B cell (primary cell): ENCODE data around the gene SCFD2. TPM values are rescaled to one million over a fixed set of nuclear protein-coding genes. Genes with fewer than 3 reads are reported as not detected.

Source experiments
- ATAC-seq: fragments of 200-7000 bp; cut with Tn5 transposase; one replicate; pipeline ENCODE4 v1.10.0; 2021; ENCODE audit warnings: low read depth, mild to moderate bottlenecking, moderate number of reproducible peaks, moderate library complexity
- CTCF ChIA-PET: fragments of 350-600 bp; sonication (Branson Sonifier 250); formaldehyde crosslinking; loops from one replicate; lab custom pipeline; 2021; ENCODE audit warnings: antibody characterized with exemption, inconsistent platforms; lab: Charles Lee
- POLR2A ChIA-PET: fragments of 350-600 bp; sonication (Branson Sonifier 250); formaldehyde crosslinking; loops from one replicate; lab custom pipeline; 2021; ENCODE audit warnings: antibody characterized with exemption; lab: Charles Lee
- DNase-seq: peaks from one replicate; pipeline ENCODE4 v3.0.0; 2013
- H2AFZ ChIP-seq: 2 replicates; pipeline ENCODE4 v1.6.1; 2012; ENCODE audit warnings: mild to moderate bottlenecking, low read depth, low read length; ENCODE audit not compliant: insufficient read depth, poor library complexity, severe bottlenecking
- H3K27ac ChIP-seq, 2 donors: 1 replicate in 1 of 2; 2 replicates in 1 of 2; pipeline ENCODE4 v1.5.1; 2012 to 2013; ENCODE audit warnings: low read length in 2 of 2, mild to moderate bottlenecking in 2 of 2, moderate library complexity in 1 of 2
- H3K27me3 ChIP-seq, 4 experiments: fragments of 200-600 bp in 1 of 4; sonication (generic) in 1 of 4; replicated peaks in 1 of 4; 1 replicate in 2 of 4; 2 replicates in 2 of 4; pipeline versions ENCODE4 v1.6.1 to v1.7.0; 2013 to 2016; ENCODE audit warnings: low read length in 3 of 4, mild to moderate bottlenecking in 2 of 4, mixed read lengths in 1 of 4, moderate library complexity in 1 of 4; ENCODE audit not compliant: insufficient read depth in 4 of 4, control insufficient read depth in 3 of 4; ENCODE audit errors: control extremely low read depth in 1 of 4
- H3K36me3 ChIP-seq, 2 experiments: replicated peaks in 1 of 2; 1 replicate in 1 of 2; 2 replicates in 1 of 2; pipeline versions ENCODE4 v1.6.1 to v1.7.1; 2013; ENCODE audit warnings: low read length in 1 of 2; ENCODE audit not compliant: insufficient read depth in 2 of 2, control insufficient read depth in 1 of 2; ENCODE audit errors: control extremely low read depth in 1 of 2, extremely low read depth in 1 of 2
- H3K4me1 ChIP-seq, 2 donors: fragments of 200-600 bp in 1 of 2; sonication (generic) in 1 of 2; 1 replicate in 1 of 2; 2 replicates in 1 of 2; pipeline versions ENCODE4 v1.5.1 to v1.6.1; 2013 to 2017; ENCODE audit warnings: low read length in 2 of 2; ENCODE audit not compliant: control insufficient read depth in 2 of 2, insufficient read depth in 2 of 2
- H3K4me2 ChIP-seq: replicated peaks from 2 replicates; pipeline ENCODE3; 2012; ENCODE audit warnings: mild to moderate bottlenecking, low read depth, low read length; ENCODE audit not compliant: poor library complexity, severe bottlenecking
- H3K4me3 ChIP-seq, 5 experiments: fragments of 200-600 bp in 1 of 5; sonication (generic) in 1 of 5; 1 replicate in 3 of 5; 2 replicates in 2 of 5; pipeline versions ENCODE4 v1.5.1 to v1.7.0; 2011 to 2016; ENCODE audit warnings: low read length in 4 of 5, mild to moderate bottlenecking in 4 of 5, low read depth in 2 of 5, control low read depth in 1 of 5, moderate library complexity in 1 of 5; ENCODE audit not compliant: insufficient read depth in 1 of 5; ENCODE audit errors: control extremely low read depth in 1 of 5, extremely low read depth in 1 of 5
- H3K79me2 ChIP-seq: fragments of 200-600 bp; sonication (generic); one replicate; pipeline ENCODE4 v1.6.0; 2016; ENCODE audit warnings: low read length; ENCODE audit not compliant: control insufficient read depth, insufficient read depth
- H3K9ac ChIP-seq: fragments of 200-600 bp; sonication (generic); 2 replicates; pipeline ENCODE4 v1.6.1; 2017; ENCODE audit warnings: mild to moderate bottlenecking, low read length, moderate library complexity
- H3K9me3 ChIP-seq, 3 donors: one replicate each; pipeline versions ENCODE4 v1.6.1 to v1.7.1; 2013; ENCODE audit warnings: low read length in 2 of 3; ENCODE audit not compliant: control insufficient read depth in 2 of 3, insufficient read depth in 1 of 3; ENCODE audit errors: control extremely low read depth in 1 of 3
- H4K20me1 ChIP-seq: 2 replicates; pipeline ENCODE4 v1.6.0; 2012; ENCODE audit warnings: mild to moderate bottlenecking, low read length; ENCODE audit not compliant: insufficient read depth, control insufficient read depth, poor library complexity, severe bottlenecking
- H3K27ac Mint-ChIP-seq: one replicate; pipeline ENCODE4 v1.8.0; 2021; ENCODE audit warnings: mixed read lengths
- H3K27me3 Mint-ChIP-seq: one replicate; pipeline ENCODE4 v1.8.0; 2021; ENCODE audit warnings: mixed read lengths
- H3K4me1 Mint-ChIP-seq: one replicate; pipeline ENCODE4 v1.8.0; 2021; ENCODE audit warnings: mixed read lengths
- H3K4me3 Mint-ChIP-seq: one replicate; pipeline ENCODE4 v1.8.0; 2021; ENCODE audit warnings: mixed read lengths
- H3K9me3 Mint-ChIP-seq: one replicate; pipeline ENCODE4 v1.8.0; 2022; ENCODE audit warnings: mixed read lengths; ENCODE audit not compliant: insufficient read depth
- CTCF ChIP-seq: fragments of 200-600 bp; IDR thresholded peaks from one replicate; pipeline ENCODE4 v1.8.0; 2022; ENCODE audit warnings: antibody characterized with exemption, mild to moderate bottlenecking
- EZH2 ChIP-seq: IDR thresholded peaks from 2 replicates; pipeline ENCODE4 v1.6.1; 2012; ENCODE audit warnings: borderline replicate concordance, low read depth, mild to moderate bottlenecking, moderate library complexity, low read length; ENCODE audit not compliant: insufficient read depth, poor library complexity, severe bottlenecking
- WGBS: methylation state at CpG from one replicate; pipeline ENCODE4 v1.1.5; 2013; ENCODE audit warnings: missing lambda C conversion rate; ENCODE audit not compliant: insufficient coverage; 5-methylcytosine and 5-hydroxymethylcytosine counted together
- intact Hi-C: fragments of 100-400 bp; cut with micrococcal nuclease; formaldehyde crosslinking; loops from one replicate; pipeline ENCODE4 v1.10.0; 2022
- polyA plus RNA-seq: library from polyadenylated mRNA; depleted of rRNA; stranded (reverse); fragments of >200 nt; gene quantifications from 2 replicates; pipeline ENCODE4 v1.2.3, GENCODE V29; 2012
- total RNA-seq, 2 donors: library from RNA; stranded (reverse); fragments of 120-200 nt in 1 of 2; gene quantifications; 1 replicate in 1 of 2; 2 replicates in 1 of 2; pipeline versions ENCODE4 v1.2.3 to v1.2.4, GENCODE V29; 2013 to 2022

The SCFD2 gene
- total and polyA plus RNA-seq, 2 donors (not counting 1 experiment from before 2014, with no cell fraction given): 12.8 to 20.4 TPM

- H2AFZ ChIP-seq: peak overlapping the region; percentile 53
- Mint-ChIP-seq H3K9me3 (no peaks in the 10 kb centered on the region), H3K27ac (peak overlapping the region; percentile 84), H3K4me3 (peak overlapping the region; percentile 21), H3K4me1 (peaks cover 14% of the 10 kb centered on the region), H3K27me3 (no peaks in the 10 kb centered on the region)
- ChIA-PET CTCF (interaction anchor here (1.3 kb wide), 1 partner anchor 15 kb away, joined by 3 read pairs; no protein-coding TSS in a partner anchor), POLR2A (no interaction called here)
- H3K27ac ChIP-seq: peak overlapping the region; percentile 15 to 70
- 6% methylated on average over 2 of the region's 3 CpGs for WGBS
- H3K9ac ChIP-seq: no peak overlapping the region
- H3K4me1 ChIP-seq: peaks cover 16 to 19% of the 10 kb centered on the region in 2 donors
- H3K4me2 ChIP-seq: peak overlapping the region; percentile 19
- no peaks in the 10 kb centered on the region for H3K27me3 ChIP-seq
- peaks cover 0 to 4% (median 0%) of the 10 kb centered on the region in 3 donors for H3K9me3 ChIP-seq
- TF ChIP-seq CTCF (no peak), EZH2 (no peak)
- no peaks in the 10 kb centered on the region for H3K79me2 ChIP-seq
- no peak overlapping the region for H3K4me3 ChIP-seq
- no peaks in the 10 kb centered on the region for H3K36me3 ChIP-seq
- DNase-seq (peak; percentile 55), ATAC-seq (peak; percentile 65)
- intact Hi-C loops: no loop called here
- no peaks in the 10 kb centered on the region for H4K20me1 ChIP-seq
These were observed 521.9 kb downstream of the SCFD2 start for GRCh38 chr4:52843958-52844357.

GRCh38 chr4:52843351-52843750 lies 522.5 kb downstream of the SCFD2 start:
- H3K4me3 Mint-ChIP-seq: no peak overlapping the region
- WGBS: 71% methylated on average over 1 of the region's 2 CpGs

More at GRCh38 chr4:52843351-52843750, 522.5 kb downstream of the SCFD2 start:
- DNase-seq (no peak), ATAC-seq (no peak)
- Mint-ChIP-seq H3K27ac (peak overlapping the region; percentile 84), H3K9me3 (no peaks in the 10 kb centered on the region), H3K27me3 (no peaks in the 10 kb centered on the region), H3K4me1 (peaks cover 14% of the 10 kb centered on the region)
- intact Hi-C loops: no loop called here
- peak overlapping the region; percentile 19 for H3K4me2 ChIP-seq
- H3K9me3 ChIP-seq: peaks cover 0 to 4% (median 0%) of the 10 kb centered on the region in 3 donors
- H2AFZ ChIP-seq: peak overlapping the region; percentile 53
- H3K4me3 ChIP-seq: no peak overlapping the region
- peaks cover 16 to 19% of the 10 kb centered on the region in 2 donors for H3K4me1 ChIP-seq
- peak overlapping the region; percentile 15 to 70 for H3K27ac ChIP-seq
- H4K20me1 ChIP-seq: no peaks in the 10 kb centered on the region
- TF ChIP-seq CTCF (no peak), EZH2 (no peak)
- H3K27me3 ChIP-seq: no peaks in the 10 kb centered on the region
- H3K9ac ChIP-seq: no peak overlapping the region
- POLR2A ChIA-PET: no interaction called here
- CTCF ChIA-PET: interaction anchor here (1.3 kb wide), 1 partner anchor 15 kb away, joined by 3 read pairs; no protein-coding TSS in a partner anchor
- H3K36me3 ChIP-seq: no peaks in the 10 kb centered on the region
- H3K79me2 ChIP-seq: no peaks in the 10 kb centered on the region
